Loucy (cell line): ENCODE measurements around the gene IFITM10.
"Not testable (repeated sequence)": the region's sequence is repeated elsewhere in the genome, so short reads cannot be mapped to it uniquely, and the experiment has no call there.

Experiments used
- CTCF ChIP-seq: fragments of 200-600 bp; sonication (generic); conservative IDR thresholded peaks from 2 replicates; pipeline ENCODE4 v1.5.1; 2014; ENCODE audit warnings: mild to moderate bottlenecking, antibody characterized with exemption, low read length
- EZH2phosphoT487 ChIP-seq: fragments of 200-600 bp; IDR thresholded peaks from 2 replicates; pipeline ENCODE4 v1.6.1; 2018; ENCODE audit warnings: antibody characterized with exemption, mild to moderate bottlenecking, moderate library complexity, borderline replicate concordance

DNA sequence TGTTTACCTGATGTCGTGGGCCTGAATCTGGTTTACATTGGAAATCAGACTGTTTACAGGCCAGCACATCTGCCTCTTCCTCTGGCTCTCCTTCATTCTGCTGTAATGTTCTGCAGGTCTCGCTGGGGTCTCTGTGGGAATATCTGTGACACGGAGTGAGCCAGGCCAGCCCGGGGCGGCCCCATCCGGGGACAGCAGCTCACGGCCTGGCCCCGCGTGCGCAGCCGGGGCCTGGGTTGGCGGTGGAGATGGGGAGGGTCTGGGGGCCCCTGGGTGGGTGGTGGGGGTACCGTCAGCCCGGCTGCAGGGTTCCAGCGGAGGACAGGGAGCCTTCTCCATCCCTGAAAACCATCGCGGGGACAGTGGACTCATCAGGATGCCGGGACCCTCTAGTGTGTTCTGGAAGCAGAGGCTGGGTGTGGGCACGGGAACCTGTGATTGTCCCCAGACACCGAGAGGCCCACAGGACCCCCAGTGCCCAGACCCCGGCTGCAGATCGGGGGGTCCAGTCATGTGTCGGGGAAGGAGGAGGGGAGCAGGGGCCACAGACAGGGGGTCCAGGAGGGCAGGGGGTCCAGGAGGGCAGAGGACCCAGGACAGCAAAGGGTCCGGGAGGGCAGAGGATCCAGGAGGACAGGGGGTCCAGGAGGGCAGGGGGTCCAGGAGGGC is 66.4 kb downstream of the IFITM10 start:
- not testable (repeated sequence) for TF ChIP-seq CTCF, EZH2phosphoT487
